GM11168 (cell line): ENCODE data around the gene GUCA2B.

ENCODE experiments used
- in situ Hi-C: fragments of 300-500 bp; cut with MboI; formaldehyde crosslinking; loops from one replicate; pipeline ENCODE4 v1.12.0; 2022; ENCODE audit warnings: low sequenced_read_pairs; ENCODE audit not compliant: unreplicated experiment

Gene GUCA2B

DNA sequence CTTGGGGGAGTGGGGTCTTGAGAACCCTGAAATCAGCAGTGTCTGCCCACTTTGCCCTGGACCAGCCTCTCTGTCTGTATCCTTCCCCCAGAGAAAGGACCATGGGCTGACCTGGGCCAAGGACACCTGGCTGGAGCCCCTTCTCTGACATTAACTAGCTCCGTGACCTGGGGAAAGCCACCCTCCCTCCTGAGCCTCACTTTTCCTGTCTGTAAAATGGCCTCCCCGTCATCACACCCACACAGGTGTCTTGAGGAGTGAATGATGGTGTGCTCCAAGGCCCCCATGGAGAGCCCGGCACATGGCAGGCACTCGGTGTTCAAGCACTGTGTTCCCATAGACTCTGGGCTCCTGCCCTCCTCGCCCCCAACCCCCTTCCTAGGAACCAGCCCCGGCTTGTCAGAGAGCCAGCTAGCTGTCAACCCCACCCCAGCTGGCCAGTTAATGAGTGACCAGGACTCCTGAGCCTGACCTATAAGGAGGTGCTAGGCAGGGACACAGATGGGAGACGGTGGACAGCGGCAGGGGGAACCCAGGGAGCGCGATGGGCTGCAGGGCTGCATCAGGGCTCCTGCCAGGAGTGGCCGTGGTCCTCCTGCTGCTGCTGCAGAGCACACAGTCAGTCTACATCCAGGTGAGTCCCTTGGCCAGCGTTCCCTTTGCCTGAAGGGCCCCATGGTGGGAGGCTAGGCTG lies at the start of gene GUCA2B:
Gene GUCA2B, plus strand, starts transcription at position 504 of the 694 bp plus-strand sequence. Its CDS starts 41 bp downstream, at position 545.
- in situ Hi-C loops = loop anchor here (25.0 kb wide), 1 partner anchor 591 kb away; no protein-coding TSS in a partner anchor

DNA sequence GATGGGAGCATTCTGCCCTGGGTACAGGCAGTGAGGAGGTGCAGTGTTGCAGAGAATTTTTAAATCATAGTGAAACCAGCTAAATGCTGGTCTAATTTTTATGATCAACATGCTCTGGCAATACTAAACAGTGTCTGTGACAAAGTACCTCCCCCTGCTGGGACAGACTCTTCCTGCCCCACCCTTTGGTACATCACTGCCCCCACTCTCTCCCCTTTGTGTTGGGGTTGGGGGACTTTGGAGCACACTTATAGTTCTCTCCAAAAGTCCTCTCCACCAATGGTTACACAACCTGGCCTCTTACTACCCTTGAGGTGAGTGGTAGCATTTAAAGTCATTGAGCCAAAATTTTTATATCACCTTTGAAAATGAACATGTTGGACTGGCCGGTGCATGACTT lies 48.2 kb upstream of the GUCA2B start:
- in situ Hi-C loops = no loop called here

GRCh38 chr1:42108309-42108708 lies 44.9 kb upstream of the GUCA2B start:
- in situ Hi-C loops = no loop called here

- in situ Hi-C loops = no loop called here
These were observed 43.6 kb upstream of the GUCA2B start for GRCh38 chr1:42109600-42109999.

DNA sequence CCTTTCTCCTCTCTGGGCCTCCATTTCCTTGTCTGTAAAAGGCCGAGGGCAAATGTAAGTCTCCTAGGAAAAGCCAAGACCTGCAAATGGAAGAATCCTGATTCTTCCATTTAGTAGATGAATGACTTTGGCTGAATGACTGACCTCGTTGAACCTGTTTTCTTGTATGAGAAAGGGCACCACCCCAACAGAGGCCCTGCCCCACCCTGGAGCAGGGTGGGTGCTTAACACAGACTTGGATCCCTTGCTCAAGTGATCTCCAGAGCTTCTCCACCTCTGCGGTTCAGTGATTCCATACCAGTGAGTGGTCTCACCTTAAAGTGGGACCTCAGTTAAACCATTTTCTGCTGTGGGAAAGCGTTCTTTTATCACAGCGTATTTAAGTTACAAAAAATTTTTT lies 39.0 kb upstream of the GUCA2B start:
- in situ Hi-C loops = no loop called here

- in situ Hi-C loops = no loop called here
These were observed 36.0 kb upstream of the GUCA2B start for GRCh38 chr1:42117214-42117613.

DNA sequence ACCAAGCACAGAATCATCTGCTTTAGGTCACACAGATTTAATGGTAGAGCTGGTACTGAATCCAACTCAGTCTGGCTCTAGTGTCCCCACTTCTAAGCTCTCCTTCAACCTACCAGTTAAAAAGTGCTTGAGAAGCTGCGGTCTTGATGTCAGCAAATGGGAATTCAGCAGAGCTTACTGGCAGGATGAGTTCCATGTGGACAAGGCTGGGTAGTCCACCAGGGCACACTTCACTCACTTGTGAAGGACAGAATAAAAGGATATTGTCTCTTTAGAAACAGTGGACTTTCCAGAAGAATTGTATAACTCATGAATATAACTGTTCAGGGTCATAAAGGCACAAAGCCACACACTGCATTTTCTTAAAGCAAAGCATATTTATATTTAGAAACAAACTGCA lies 35.1 kb upstream of the GUCA2B start:
- in situ Hi-C loops = no loop called here

DNA sequence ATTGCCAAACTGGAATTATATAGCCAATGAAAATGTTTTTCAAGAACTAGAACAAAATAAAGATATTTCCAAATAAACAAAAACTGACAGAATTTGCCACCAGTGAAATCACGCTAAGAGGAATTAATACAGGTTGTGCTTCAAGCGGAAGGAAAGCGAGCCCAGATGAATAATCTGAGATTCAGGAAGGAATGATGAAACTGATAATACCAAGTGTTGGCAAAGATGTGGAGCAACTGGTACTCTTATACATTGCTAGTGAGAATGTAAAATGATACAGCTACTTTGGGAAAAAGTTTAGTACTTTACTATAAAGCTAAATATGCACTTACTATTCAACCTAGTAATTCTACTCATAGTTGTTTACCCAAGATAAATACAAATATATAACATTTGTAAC lies 30.8 kb upstream of the GUCA2B start:
- in situ Hi-C loops = no loop called here

- in situ Hi-C loops = no loop called here
These were observed 27.7 kb upstream of the GUCA2B start for GRCh38 chr1:42125552-42125951.

DNA sequence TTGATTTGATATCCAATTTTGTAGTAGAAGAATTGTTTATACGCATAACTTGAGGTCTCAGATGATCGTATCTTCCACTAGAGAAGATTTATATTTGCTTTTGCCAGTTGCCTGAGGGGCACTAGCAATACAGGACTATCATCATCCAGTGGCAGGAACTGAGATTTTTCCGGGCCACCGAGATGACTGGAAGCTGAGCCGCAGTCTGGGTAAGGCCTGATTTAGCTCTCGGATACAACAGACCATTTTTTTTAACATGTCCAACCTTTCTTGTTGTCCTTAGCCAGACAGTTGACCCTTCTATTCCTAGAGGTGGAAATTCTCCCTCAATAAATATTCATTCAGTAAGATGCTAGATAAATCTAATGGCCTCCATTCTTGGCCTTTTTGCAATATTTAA lies 25.4 kb upstream of the GUCA2B start:
- in situ Hi-C loops = no loop called here

GRCh38 chr1:42128499-42128898 lies 24.7 kb upstream of the GUCA2B start:
- in situ Hi-C loops = no loop called here

GRCh38 chr1:42128964-42129363 lies 24.2 kb upstream of the GUCA2B start:
- in situ Hi-C loops = no loop called here

DNA sequence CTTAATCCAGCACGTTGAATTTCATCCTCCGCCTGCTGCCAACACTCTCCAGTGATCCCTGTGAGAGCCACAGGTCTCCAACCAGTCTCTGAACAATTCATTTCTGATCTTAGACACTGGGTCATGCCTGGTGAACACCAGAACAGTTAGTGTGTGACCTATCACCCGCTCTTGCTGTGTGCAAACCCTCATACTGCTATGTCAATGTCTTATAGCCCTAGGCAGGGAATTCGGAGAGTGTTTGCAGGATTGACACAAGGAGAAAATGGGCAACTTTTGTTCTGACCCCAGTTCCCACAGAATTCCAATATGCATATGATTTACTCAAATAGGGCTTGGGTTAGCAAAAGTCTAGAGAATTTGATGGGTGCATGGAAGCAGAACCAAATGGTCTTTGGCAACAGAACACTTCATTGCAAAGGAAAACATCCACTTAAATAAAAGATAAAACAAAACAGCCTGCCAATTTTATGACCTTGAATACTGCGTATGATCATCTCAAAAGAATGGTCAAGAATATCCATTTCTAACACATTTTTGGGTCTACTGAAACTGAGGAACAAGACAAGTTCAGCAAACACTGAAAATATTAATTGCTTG lies 23.0 kb upstream of the GUCA2B start:
- in situ Hi-C loops = no loop called here

- in situ Hi-C loops = no loop called here
These were observed 19.8 kb upstream of the GUCA2B start for GRCh38 chr1:42133390-42133789.

GRCh38 chr1:42133809-42134526 lies 19.2 kb upstream of the GUCA2B start:
- in situ Hi-C loops = no loop called here

- in situ Hi-C loops = no loop called here
These were observed 17.8 kb upstream of the GUCA2B start for GRCh38 chr1:42135426-42135825.

DNA sequence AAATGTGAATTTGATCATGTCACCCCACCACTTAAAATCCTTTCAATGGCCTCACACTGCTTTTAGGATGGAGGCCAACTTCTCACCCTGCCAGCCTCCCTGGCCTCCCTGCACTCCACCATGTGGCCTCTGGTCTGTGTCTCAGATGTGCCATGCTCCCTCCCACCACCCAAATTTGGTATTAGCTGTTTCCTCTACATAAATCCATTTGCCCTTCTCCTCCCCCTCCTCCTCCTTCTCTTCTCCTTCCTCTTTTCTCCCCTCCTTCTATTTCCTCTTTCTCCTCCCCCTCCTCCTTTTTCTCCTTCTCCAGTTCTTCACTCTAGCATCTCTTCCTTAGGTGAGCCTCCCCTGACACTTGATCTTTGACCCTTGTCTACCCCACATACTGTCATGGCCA lies 16.7 kb upstream of the GUCA2B start:
- in situ Hi-C loops = no loop called here

DNA sequence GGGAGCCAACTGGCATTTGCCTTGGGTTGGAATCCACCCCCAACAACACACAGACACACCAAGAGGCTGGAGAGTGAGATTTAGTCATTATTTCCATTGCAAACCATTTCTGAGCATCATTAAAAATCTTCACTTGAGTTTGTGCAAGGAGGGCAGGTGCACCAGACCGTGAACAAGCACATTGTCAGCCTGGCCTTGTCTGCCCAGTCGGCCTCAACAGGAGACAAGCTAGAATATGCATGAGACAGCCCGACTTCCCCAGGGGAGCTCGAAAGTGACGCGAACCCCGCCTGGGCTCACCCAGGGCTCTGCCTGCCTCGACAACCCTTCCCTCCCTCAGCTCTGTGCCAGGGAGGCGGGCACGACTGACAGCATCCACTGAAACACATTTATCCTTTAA lies 15.4 kb upstream of the GUCA2B start:
- in situ Hi-C loops = no loop called here

- in situ Hi-C loops = no loop called here
These were observed 14.6 kb upstream of the GUCA2B start for GRCh38 chr1:42138586-42138985.

DNA sequence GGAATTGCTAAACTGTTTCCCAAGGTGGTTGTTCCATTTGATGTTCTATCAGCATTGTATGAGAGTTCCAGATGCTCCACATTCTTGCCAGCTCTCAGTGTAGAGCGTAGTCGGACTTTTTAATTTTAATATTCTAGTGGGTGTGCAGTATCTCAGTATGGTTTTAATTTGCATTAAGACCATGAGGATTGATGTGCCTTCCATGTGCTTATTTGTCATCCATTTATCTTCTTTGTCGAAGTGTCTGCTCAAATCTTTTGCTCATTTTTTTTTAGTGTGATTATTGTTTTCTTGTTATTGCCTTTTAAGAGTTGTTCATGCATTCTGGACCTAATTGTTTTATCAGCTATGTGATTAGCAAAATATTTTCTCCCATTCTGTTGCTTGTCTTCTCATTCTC lies 13.8 kb upstream of the GUCA2B start:
- in situ Hi-C loops = no loop called here

DNA sequence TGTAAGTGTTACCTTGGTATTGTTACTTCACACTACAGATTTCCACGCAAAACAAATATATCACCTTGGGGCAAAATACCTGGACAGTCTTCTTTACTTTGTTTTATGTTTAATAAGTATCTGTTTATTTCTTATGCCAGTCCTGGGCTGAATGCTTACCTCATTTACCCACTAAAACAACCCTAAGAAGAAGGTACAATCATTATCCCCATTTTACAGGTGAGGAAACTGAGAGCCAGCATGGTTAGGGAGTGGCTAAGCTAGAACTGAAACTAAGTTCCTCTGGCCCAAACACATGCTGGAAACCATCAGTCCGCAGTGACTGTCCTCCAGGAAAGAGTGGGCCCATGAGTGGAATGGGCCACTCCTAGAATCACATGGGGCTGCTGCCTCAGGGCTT lies 13.0 kb upstream of the GUCA2B start:
- in situ Hi-C loops = no loop called here
